HEK293 (cell line): ENCODE results near the gene LHB.
A peak's percentile ranks its signal among the peaks of the same experiment; 100 is the strongest.

Experiments
- CTCF ChIA-PET: fragments of 350-600 bp; formaldehyde crosslinking; extraction: SDS; loops from one replicate; lab custom pipeline; 2021; ENCODE audit warnings: antibody characterized with exemption; lab: Yijun Ruan, JAX
- POLR2A ChIA-PET: fragments of 300-600 bp; formaldehyde crosslinking; extraction: SDS; loops from one replicate; lab custom pipeline; 2020; ENCODE audit warnings: antibody characterized with exemption, inconsistent platforms; lab: Yijun Ruan, JAX
- H3K27ac ChIP-seq: fragments of 200-500 bp; sonication (Bioruptor generic); 2 replicates; pipeline ENCODE4 v1.5.1; 2014; ENCODE audit warnings: low read depth, low read length, control low read depth, inconsistent platforms; ENCODE audit errors: extremely low read depth
- H3K36me3 ChIP-seq, 2 experiments: fragments of 200-500 bp in 1 of 2; sonication (Bioruptor generic) in 1 of 2; 1 replicate in 1 of 2; 2 replicates in 1 of 2; pipeline ENCODE4 v1.5.1; 2014 to 2017; ENCODE audit warnings: inconsistent platforms in 2 of 2, low read length in 2 of 2; ENCODE audit not compliant: control insufficient read depth in 2 of 2, insufficient read depth in 1 of 2
- H3K4me1 ChIP-seq: fragments of 200-500 bp; sonication (Bioruptor generic); 2 replicates; pipeline ENCODE4 v1.5.1; 2014; ENCODE audit warnings: mild to moderate bottlenecking, low read length, inconsistent platforms; ENCODE audit not compliant: control insufficient read depth, insufficient read depth
- H3K4me3 ChIP-seq: 2 replicates; pipeline ENCODE4 v1.5.1; 2011; ENCODE audit warnings: low read depth, mild to moderate bottlenecking, control low read depth, low read length, moderate library complexity
- H3K9me3 ChIP-seq: fragments of 200-500 bp; sonication (Bioruptor generic); 2 replicates; pipeline ENCODE4 v1.5.1; 2014; ENCODE audit warnings: low read depth, low read length, inconsistent platforms; ENCODE audit not compliant: control insufficient read depth, insufficient read depth
- CTCF ChIP-seq: fragments of 450-650 bp; formaldehyde crosslinking; IDR thresholded peaks from 2 replicates; pipeline ENCODE4 v1.5.1; 2016; ENCODE audit warnings: missing biosample characterization, missing genetic modification characterization
- GLIS2 ChIP-seq: fragments of 450-650 bp; formaldehyde crosslinking; IDR thresholded peaks from 2 replicates; pipeline ENCODE4 v1.5.1; 2016; ENCODE audit warnings: missing biosample characterization, missing genetic modification characterization
- MYNN ChIP-seq: fragments of 450-650 bp; formaldehyde crosslinking; IDR thresholded peaks from 2 replicates; pipeline ENCODE4 v1.5.1; 2016; ENCODE audit warnings: missing biosample characterization, missing genetic modification characterization, borderline replicate concordance
- PRDM6 ChIP-seq: fragments of 450-650 bp; formaldehyde crosslinking; IDR thresholded peaks from 2 replicates; pipeline ENCODE4 v1.5.1; 2017; ENCODE audit warnings: missing biosample characterization, missing genetic modification characterization
- TRIM28 ChIP-seq: IDR thresholded peaks from 2 replicates; pipeline ENCODE4 v1.6.1; 2011; ENCODE audit warnings: low read length, control low read depth, borderline replicate concordance
- ZBTB26 ChIP-seq: fragments of 450-650 bp; formaldehyde crosslinking; optimal IDR thresholded peaks from 2 replicates; pipeline ENCODE3; 2016; ENCODE audit warnings: missing biosample characterization, mild to moderate bottlenecking, missing genetic modification characterization
- ZBTB44 ChIP-seq: fragments of 450-650 bp; IDR thresholded peaks from 2 replicates; pipeline ENCODE4 v1.5.1; 2018; ENCODE audit warnings: missing biosample characterization, mild to moderate bottlenecking, missing genetic modification characterization
- ZFHX2 ChIP-seq: fragments of 450-650 bp; formaldehyde crosslinking; conservative IDR thresholded peaks from 2 replicates; pipeline ENCODE4 v1.5.1; 2016; ENCODE audit warnings: missing biosample characterization, missing genetic modification characterization
- ZIC2 ChIP-seq: fragments of 450-650 bp; formaldehyde crosslinking; IDR thresholded peaks from 2 replicates; pipeline ENCODE4 v1.5.1; 2016; ENCODE audit warnings: missing biosample characterization, missing genetic modification characterization
- ZNF174 ChIP-seq: fragments of 450-650 bp; formaldehyde crosslinking; IDR thresholded peaks from 2 replicates; pipeline ENCODE4 v1.5.0; 2017; ENCODE audit warnings: missing biosample characterization, mild to moderate bottlenecking, missing genetic modification characterization
- ZNF24 ChIP-seq: fragments of 450-650 bp; formaldehyde crosslinking; IDR thresholded peaks from 2 replicates; pipeline ENCODE4 v1.5.1; 2016; ENCODE audit warnings: missing biosample characterization, missing genetic modification characterization
- ZNF354C ChIP-seq: fragments of 450-650 bp; formaldehyde crosslinking; IDR thresholded peaks from 2 replicates; pipeline ENCODE4 v1.5.1; 2016; ENCODE audit warnings: missing biosample characterization, missing genetic modification characterization, low read depth, borderline replicate concordance
- ZNF514 ChIP-seq: fragments of 450-650 bp; formaldehyde crosslinking; IDR thresholded peaks from 2 replicates; pipeline ENCODE4 v1.5.1; 2016; ENCODE audit warnings: missing biosample characterization, missing genetic modification characterization
- ZNF571 ChIP-seq: fragments of 450-650 bp; formaldehyde crosslinking; IDR thresholded peaks from 2 replicates; pipeline ENCODE4 v1.5.0; 2017; ENCODE audit warnings: missing biosample characterization, missing genetic modification characterization
- ZNF585B ChIP-seq: fragments of 450-650 bp; formaldehyde crosslinking; IDR thresholded peaks from 2 replicates; pipeline ENCODE4 v1.5.1; 2016; ENCODE audit warnings: missing biosample characterization, missing genetic modification characterization
- ZNF654 ChIP-seq: fragments of 450-650 bp; formaldehyde crosslinking; IDR thresholded peaks from 2 replicates; pipeline ENCODE4 v1.5.1; 2016; ENCODE audit warnings: low read depth, missing biosample characterization, missing genetic modification characterization
- ZNF660 ChIP-seq: fragments of 450-650 bp; IDR thresholded peaks from 2 replicates; pipeline ENCODE4 v1.5.1; 2018; ENCODE audit warnings: missing biosample characterization, mild to moderate bottlenecking, missing genetic modification characterization
- ZNF664 ChIP-seq: fragments of 450-650 bp; formaldehyde crosslinking; IDR thresholded peaks from 2 replicates; pipeline ENCODE4 v1.5.1; 2016; ENCODE audit warnings: missing biosample characterization, missing genetic modification characterization
- ZNF692 ChIP-seq: fragments of 450-650 bp; formaldehyde crosslinking; IDR thresholded peaks from 2 replicates; pipeline ENCODE4 v1.5.1; 2016; ENCODE audit warnings: missing biosample characterization, missing genetic modification characterization
- ZNF776 ChIP-seq: fragments of 450-650 bp; formaldehyde crosslinking; IDR thresholded peaks from 2 replicates; pipeline ENCODE4 v1.5.0; 2017; ENCODE audit warnings: missing biosample characterization, missing genetic modification characterization, borderline replicate concordance
- ZSCAN23 ChIP-seq: fragments of 450-650 bp; formaldehyde crosslinking; IDR thresholded peaks from 2 replicates; pipeline ENCODE4 v1.5.1; 2016; ENCODE audit warnings: missing biosample characterization, missing genetic modification characterization

The LHB gene

GRCh38 chr19:49004133-49004532 is 12.8 kb downstream of the LHB start:
- POLR2A ChIA-PET: no interaction called here
- Histone ChIP-seq H3K36me3 (peaks cover 65 to 71% of the 10 kb centered on the region in 2 experiments), H3K4me3 (no peak overlapping the region)
- TF ChIP-seq ZNF174 (no peak), ZNF585B (tag by site-specific recombination) (no peak), ZNF571 (tag by site-specific recombination) (no peak), ZNF354C (tag by site-specific recombination) (no peak), ZNF692 (tag by site-specific recombination) (no peak), ZSCAN23 (tag by site-specific recombination) (no peak), ZNF776 (tag by site-specific recombination) (no peak), ZBTB26 (no peak), GLIS2 (tag by site-specific recombination) (no peak), ZNF664 (no peak), PRDM6 (no peak)
- TF ChIP-seq, all 188 proteins: peak for 0
- no peaks in the 10 kb centered on the region for H3K9me3 ChIP-seq
- CTCF ChIA-PET: interaction anchor here (1.0 to 3.2 kb wide), 3 partner anchors 11 to 102 kb away, joined by 4 to 23 read pairs (median 9); partner anchors contain the start of genes GYS1 and RUVBL2
- no peaks in the 10 kb centered on the region for H3K4me1 ChIP-seq
- no peak overlapping the region for H3K27ac ChIP-seq

GRCh38 chr19:48999481-49000325 is 17.2 kb downstream of the LHB start:
- Histone ChIP-seq H3K4me3 (no peak overlapping the region), H3K27ac (no peak overlapping the region), H3K36me3 (peaks cover 42 to 47% of the 10 kb centered on the region in 2 experiments), H3K4me1 (0 out of 2 replicates have a peak, but pooled peaks cover 3% of the 10 kb centered on the region), H3K9me3 (no peaks in the 10 kb centered on the region)
- POLR2A ChIA-PET: interaction anchor here (0.5 to 1.4 kb wide), 10 partner anchors 10 to 354 kb away, joined by 3 to 7 read pairs (median 3); partner anchors contain the start of gene IZUMO1
- TF ChIP-seq TRIM28 (0 out of 2 replicates have a peak, but pooled peaks have one; percentile 13), ZNF514 (tag by site-specific recombination) (no peak), MYNN (tag by site-specific recombination) (no peak), ZFHX2 (tag by site-specific recombination) (no peak), ZNF24 (tag by site-specific recombination) (peak; percentile 59; the same call in 1 of the 2 replicates), ZIC2 (tag by site-specific recombination) (peak; percentile 79), ZNF660 (tag by site-specific recombination) (peak; percentile 78; the same call in 1 of the 2 replicates), CTCF (tag by site-specific recombination) (peak; percentile 59; the same call in 1 of the 2 replicates), ZBTB44 (tag by site-specific recombination) (peak; percentile 58; the same call in 1 of the 2 replicates), ZNF654 (peak; percentile 41)
- CTCF ChIA-PET: interaction anchor here (0.6 to 5.5 kb wide), 53 partner anchors 11 to 847 kb away, joined by 3 to 133 read pairs (median 4); partner anchors contain the start of genes BAX and KCNA7
